Measurements from ENCODE around the gene OMA1. TPM values are rescaled to one million over a fixed set of nuclear protein-coding genes. Genes with fewer than 3 reads are reported as not detected.

Gene OMA1
- polyA plus RNA-seq, 1 donor (not counting 4 experiments of a cell fraction or from before 2014, with no cell fraction given) = 16.3 TPM

GRCh38 chr1:58543260-58543659, 3.3 kb downstream of the OMA1 start:
- no peaks in the 10 kb centered on the region for H3K9me3 ChIP-seq (ENCODE audit: control insufficient read depth, low read depth, low read length)
- FAIRE-seq = no peak
- no peak for DNase-seq (ENCODE audit: low read depth, low spot score)
- no peaks in the 10 kb centered on the region for H3K36me3 ChIP-seq (ENCODE audit: control insufficient read depth in 2 of 2, extremely low read depth in 1 of 2, insufficient read depth in 2 of 2, low read length in 2 of 2)
- H4K20me1 ChIP-seq (ENCODE audit: control insufficient read depth, extremely low read depth, insufficient read depth, low read length) = no peaks in the 10 kb centered on the region
- dilution Hi-C loops (cut with MboI; ENCODE audit: extremely low pct_ligation_motif_present, low sequenced_read_pairs) = no loop called here
- H3K4me1 ChIP-seq (ENCODE audit: control insufficient read depth, extremely low read depth, insufficient read depth, low read length) = peaks cover 9% of the 10 kb centered on the region
- no peak for TF ChIP-seq CTCF (optimal IDR thresholded peaks at IDR 0.05 in 1 of 3, IDR thresholded peaks at IDR 0.05 in 1 of 3, conservative IDR thresholded peaks at IDR 0.05 in 1 of 3; ENCODE audit: extremely low read depth in 1 of 3, insufficient read depth in 2 of 3, low read length in 3 of 3)
- no peak for TF ChIP-seq EZH2 (IDR thresholded peaks at IDR 0.05; ENCODE audit: low read length)
- no peaks in the 10 kb centered on the region for H3K27me3 ChIP-seq (ENCODE audit: control insufficient read depth, extremely low read depth, insufficient read depth, low read length)
- H3K4me2 ChIP-seq (ENCODE audit: control insufficient read depth, extremely low read depth, insufficient read depth, low read depth, low read length) = no peak overlapping the region
- H3K9ac ChIP-seq (ENCODE audit: control insufficient read depth, extremely low read depth, insufficient read depth, low read length) = no peak overlapping the region
- H2AFZ ChIP-seq (ENCODE audit: control insufficient read depth, low read length) = no peak overlapping the region
- H3K4me3 ChIP-seq (ENCODE audit: control insufficient read depth in 2 of 3, extremely low read depth in 1 of 3, insufficient read depth in 2 of 3, low read depth in 1 of 3, low read length in 3 of 3) = no peak overlapping the region
- no peaks in the 10 kb centered on the region for H3K9me1 ChIP-seq (ENCODE audit: control insufficient read depth, extremely low read depth, insufficient read depth, low read length)
- no peak overlapping the region for H3K27ac ChIP-seq (ENCODE audit: control insufficient read depth, insufficient read depth, low read length)
- no peaks in the 10 kb centered on the region for H3K79me2 ChIP-seq (ENCODE audit: control insufficient read depth, insufficient read depth, low read length)

GRCh38 chr1:58539553-58539952, 7.0 kb downstream of the OMA1 start:
- Histone ChIP-seq H3K79me2 (ENCODE audit: control insufficient read depth, insufficient read depth, low read length) (no peaks in the 10 kb centered on the region), H3K9me1 (ENCODE audit: control insufficient read depth, extremely low read depth, insufficient read depth, low read length) (no peaks in the 10 kb centered on the region), H2AFZ (ENCODE audit: control insufficient read depth, low read length) (no peak overlapping the region), H3K4me2 (ENCODE audit: control insufficient read depth, extremely low read depth, insufficient read depth, low read depth, low read length) (no peak overlapping the region), H4K20me1 (ENCODE audit: control insufficient read depth, extremely low read depth, insufficient read depth, low read length) (no peaks in the 10 kb centered on the region), H3K36me3 (ENCODE audit: control insufficient read depth in 2 of 2, extremely low read depth in 1 of 2, insufficient read depth in 2 of 2, low read length in 2 of 2) (no peaks in the 10 kb centered on the region), H3K9ac (ENCODE audit: control insufficient read depth, extremely low read depth, insufficient read depth, low read length) (no peak overlapping the region), H3K4me1 (ENCODE audit: control insufficient read depth, extremely low read depth, insufficient read depth, low read length) (no peaks in the 10 kb centered on the region), H3K9me3 (ENCODE audit: control insufficient read depth, low read depth, low read length) (no peaks in the 10 kb centered on the region), H3K27me3 (ENCODE audit: control insufficient read depth, extremely low read depth, insufficient read depth, low read length) (no peaks in the 10 kb centered on the region), H3K4me3 (ENCODE audit: control insufficient read depth in 2 of 3, extremely low read depth in 1 of 3, insufficient read depth in 2 of 3, low read depth in 1 of 3, low read length in 3 of 3) (no peak overlapping the region), H3K27ac (ENCODE audit: control insufficient read depth, insufficient read depth, low read length) (no peak overlapping the region)
- TF ChIP-seq EZH2 (IDR thresholded peaks at IDR 0.05; ENCODE audit: low read length) = no peak
- no peak for TF ChIP-seq CTCF (optimal IDR thresholded peaks at IDR 0.05 in 1 of 3, IDR thresholded peaks at IDR 0.05 in 1 of 3, conservative IDR thresholded peaks at IDR 0.05 in 1 of 3; ENCODE audit: extremely low read depth in 1 of 3, insufficient read depth in 2 of 3, low read length in 3 of 3)
- dilution Hi-C loops (cut with MboI; ENCODE audit: extremely low pct_ligation_motif_present, low sequenced_read_pairs) = no loop called here
- FAIRE-seq = no peak
- no peak for DNase-seq (ENCODE audit: low read depth, low spot score)

All from keratinocyte (primary cell).